Measurements from ENCODE around the gene DSG4. TPM values are rescaled to one million over a fixed set of nuclear protein-coding genes. Genes with fewer than 3 reads are reported as not detected.

The DSG4 gene
- total RNA-seq, 1 experiment from 2014 or later, result 0.07 TPM

DNA sequence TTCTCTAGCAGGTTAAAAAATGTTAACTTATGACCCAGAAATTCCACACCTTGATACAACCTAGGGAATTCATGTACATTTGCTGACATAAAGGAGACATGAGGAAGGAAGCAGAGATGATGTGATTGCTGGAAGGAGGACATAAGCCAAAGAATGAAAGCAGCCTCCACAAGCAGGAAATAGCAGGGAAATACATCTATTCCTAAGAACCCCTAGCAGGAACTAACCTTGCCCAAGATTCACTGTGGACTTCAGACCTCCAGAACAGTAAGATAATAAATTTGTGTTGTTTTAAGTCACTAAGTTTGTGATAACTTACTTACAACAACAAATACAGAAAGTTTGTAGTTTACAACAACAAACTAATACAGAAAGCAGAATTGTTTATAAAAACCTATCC is 4.6 kb upstream of the DSG4 start:
- H3K9me3 ChIP-seq (ENCODE audit: control insufficient read depth in 1 of 2, insufficient read depth in 1 of 2, low read depth in 1 of 2, low read length in 2 of 2), result no peaks in the 10 kb centered on the region
- no peak overlapping the region for H3K4me3 ChIP-seq (replicated peaks in 1 of 2; ENCODE audit: low read depth in 1 of 2, low read length in 2 of 2)
- no peak overlapping the region for H3K9ac ChIP-seq (ENCODE audit: low read length)
- ChIA-PET RAD21 (ENCODE audit: low non-redundant PET in 1 of 2, low total read pairs in 2 of 2, uncharacterized antibody in 2 of 2, unreplicated experiment in 2 of 2) (no interaction called here), CTCF (no interaction called here), POLR2A (no interaction called here)
- no peaks in the 10 kb centered on the region for H3K36me3 ChIP-seq (ENCODE audit: control insufficient read depth in 1 of 2, insufficient read depth in 2 of 2, low read length in 2 of 2)
- DNase-seq (ENCODE audit: low read depth, low spot score), result no peak
- intact Hi-C loops (cut with micrococcal nuclease), result no loop called here
- no peak for ATAC-seq
- no peak overlapping the region for H3K27ac ChIP-seq (ENCODE audit: low read depth, low read length)
- BruUV-seq (replicated peaks), result no TSS peak
- no peaks in the 10 kb centered on the region for H3K4me1 ChIP-seq (ENCODE audit: control insufficient read depth in 1 of 2, insufficient read depth in 2 of 2, low read length in 2 of 2)
- no peaks in the 10 kb centered on the region for H3K27me3 ChIP-seq (ENCODE audit: insufficient read depth, low read length)
- H3K4me2 ChIP-seq (ENCODE audit: low read length), result no peak overlapping the region
- no peaks in the 10 kb centered on the region for H4K20me1 ChIP-seq (ENCODE audit: insufficient read depth)
- no peaks in the 10 kb centered on the region; the same call in 1 of the 2 replicates for H3K9me2 ChIP-seq (ENCODE audit: insufficient read depth)
- H2AFZ ChIP-seq (ENCODE audit: low read depth, low read length, poor library complexity, severe bottlenecking), result peak overlapping the region; percentile 74
- no peak for TF ChIP-seq SRF (IDR thresholded peaks at IDR 0.05; ENCODE audit: low read depth)
- TF ChIP-seq, protein P1, sequence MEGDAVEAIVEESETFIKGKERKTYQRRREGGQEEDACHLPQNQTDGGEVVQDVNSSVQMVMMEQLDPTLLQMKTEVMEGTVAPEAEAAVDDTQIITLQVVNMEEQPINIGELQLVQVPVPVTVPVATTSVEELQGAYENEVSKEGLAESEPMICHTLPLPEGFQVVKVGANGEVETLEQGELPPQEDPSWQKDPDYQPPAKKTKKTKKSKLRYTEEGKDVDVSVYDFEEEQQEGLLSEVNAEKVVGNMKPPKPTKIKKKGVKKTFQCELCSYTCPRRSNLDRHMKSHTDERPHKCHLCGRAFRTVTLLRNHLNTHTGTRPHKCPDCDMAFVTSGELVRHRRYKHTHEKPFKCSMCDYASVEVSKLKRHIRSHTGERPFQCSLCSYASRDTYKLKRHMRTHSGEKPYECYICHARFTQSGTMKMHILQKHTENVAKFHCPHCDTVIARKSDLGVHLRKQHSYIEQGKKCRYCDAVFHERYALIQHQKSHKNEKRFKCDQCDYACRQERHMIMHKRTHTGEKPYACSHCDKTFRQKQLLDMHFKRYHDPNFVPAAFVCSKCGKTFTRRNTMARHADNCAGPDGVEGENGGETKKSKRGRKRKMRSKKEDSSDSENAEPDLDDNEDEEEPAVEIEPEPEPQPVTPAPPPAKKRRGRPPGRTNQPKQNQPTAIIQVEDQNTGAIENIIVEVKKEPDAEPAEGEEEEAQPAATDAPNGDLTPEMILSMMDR (IDR thresholded peaks at IDR 0.05 in 2 of 3, conservative IDR thresholded peaks at IDR 0.05 in 1 of 3; ENCODE audit: borderline replicate concordance in 1 of 3, insufficient read depth in 1 of 3, low read depth in 2 of 3, low read length in 2 of 3), result no peak
- no peak for TF ChIP-seq FOSL1 (IDR thresholded peaks at IDR 0.05; ENCODE audit: low read depth)
- TF ChIP-seq POLR2A (IDR thresholded peaks at IDR 0.05; ENCODE audit: borderline replicate concordance, extremely low read depth, insufficient read depth, insufficient read length), result no peak
- no peak for TF ChIP-seq ZNF274 (IDR thresholded peaks at IDR 0.05; ENCODE audit: low read depth, low read length)
- TF ChIP-seq YY1 (IDR thresholded peaks at IDR 0.05; ENCODE audit: extremely low read depth, insufficient replicate concordance, low read depth, low read length), result no peak
- TF ChIP-seq, protein P2, sequence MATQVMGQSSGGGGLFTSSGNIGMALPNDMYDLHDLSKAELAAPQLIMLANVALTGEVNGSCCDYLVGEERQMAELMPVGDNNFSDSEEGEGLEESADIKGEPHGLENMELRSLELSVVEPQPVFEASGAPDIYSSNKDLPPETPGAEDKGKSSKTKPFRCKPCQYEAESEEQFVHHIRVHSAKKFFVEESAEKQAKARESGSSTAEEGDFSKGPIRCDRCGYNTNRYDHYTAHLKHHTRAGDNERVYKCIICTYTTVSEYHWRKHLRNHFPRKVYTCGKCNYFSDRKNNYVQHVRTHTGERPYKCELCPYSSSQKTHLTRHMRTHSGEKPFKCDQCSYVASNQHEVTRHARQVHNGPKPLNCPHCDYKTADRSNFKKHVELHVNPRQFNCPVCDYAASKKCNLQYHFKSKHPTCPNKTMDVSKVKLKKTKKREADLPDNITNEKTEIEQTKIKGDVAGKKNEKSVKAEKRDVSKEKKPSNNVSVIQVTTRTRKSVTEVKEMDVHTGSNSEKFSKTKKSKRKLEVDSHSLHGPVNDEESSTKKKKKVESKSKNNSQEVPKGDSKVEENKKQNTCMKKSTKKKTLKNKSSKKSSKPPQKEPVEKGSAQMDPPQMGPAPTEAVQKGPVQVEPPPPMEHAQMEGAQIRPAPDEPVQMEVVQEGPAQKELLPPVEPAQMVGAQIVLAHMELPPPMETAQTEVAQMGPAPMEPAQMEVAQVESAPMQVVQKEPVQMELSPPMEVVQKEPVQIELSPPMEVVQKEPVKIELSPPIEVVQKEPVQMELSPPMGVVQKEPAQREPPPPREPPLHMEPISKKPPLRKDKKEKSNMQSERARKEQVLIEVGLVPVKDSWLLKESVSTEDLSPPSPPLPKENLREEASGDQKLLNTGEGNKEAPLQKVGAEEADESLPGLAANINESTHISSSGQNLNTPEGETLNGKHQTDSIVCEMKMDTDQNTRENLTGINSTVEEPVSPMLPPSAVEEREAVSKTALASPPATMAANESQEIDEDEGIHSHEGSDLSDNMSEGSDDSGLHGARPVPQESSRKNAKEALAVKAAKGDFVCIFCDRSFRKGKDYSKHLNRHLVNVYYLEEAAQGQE (IDR thresholded peaks at IDR 0.05; ENCODE audit: low read depth), result no peak
- TF ChIP-seq EGR1 (IDR thresholded peaks at IDR 0.05; ENCODE audit: low read depth), result no peak
- TF ChIP-seq CEBPB (IDR thresholded peaks at IDR 0.05; ENCODE audit: low read depth), result no peak
- TF ChIP-seq EZH2 (IDR thresholded peaks at IDR 0.05), result no peak
- H3K79me2 ChIP-seq (ENCODE audit: insufficient read depth, low read length), result no peaks in the 10 kb centered on the region
